Stimulated activated CD8-positive, alpha-beta memory T cell treated with anti-CD3 and anti-CD28 coated beads, Interleukin-2, amount 100 ng/mL, for 1 hour (primary cell): ENCODE data around the gene C1orf159.
"Not testable (repeated sequence)": the region's sequence is repeated elsewhere in the genome, so short reads cannot be mapped to it uniquely, and the experiment has no call there.

Experiments
- DNase-seq, 2 donors: peaks; one replicate each; pipeline ENCODE4 v3.0.0-alpha.2; 2020; ENCODE audit warnings: low read depth in 2 of 2

The C1orf159 gene

GRCh38 chr1:1081311-1082238 lies 34.3 kb downstream of the C1orf159 start:
- no peak for DNase-seq

- no peak for DNase-seq
These were observed 35.0 kb downstream of the C1orf159 start for GRCh38 chr1:1080951-1081310.

GRCh38 chr1:1080122-1080757 lies 35.6 kb downstream of the C1orf159 start:
- no peak for DNase-seq

GRCh38 chr1:1079408-1080121 lies 36.3 kb downstream of the C1orf159 start:
- no peak for DNase-seq

- DNase-seq, result not testable (repeated sequence)
These were observed 38.5 kb downstream of the C1orf159 start for GRCh38 chr1:1077396-1077795.

- no peak for DNase-seq
These were observed 40.5 kb downstream of the C1orf159 start for GRCh38 chr1:1075148-1075935.

GRCh38 chr1:1074631-1075147 lies 41.2 kb downstream of the C1orf159 start:
- no peak for DNase-seq

- no peak for DNase-seq
These were observed 41.9 kb downstream of the C1orf159 start, which contains the start of gene RNF223 for GRCh38 chr1:1073743-1074587. TSS of gene RNF223 (minus strand) at chr1:1074306. CDS start at chr1:1072566, 1,740 bp downstream.

- DNase-seq, result no peak
These were observed 42.8 kb downstream of the C1orf159 start for GRCh38 chr1:1072849-1073742.

GRCh38 chr1:1072299-1072848 lies 43.5 kb downstream of the C1orf159 start:
- no peak for DNase-seq

GRCh38 chr1:1071486-1072298 lies 44.2 kb downstream of the C1orf159 start:
- no peak for DNase-seq

GRCh38 chr1:1069711-1070676 lies 45.9 kb downstream of the C1orf159 start:
- DNase-seq, result no peak

GRCh38 chr1:1069056-1069710 lies 46.7 kb downstream of the C1orf159 start:
- DNase-seq, result peak; percentile 81 to 82

GRCh38 chr1:1068517-1069055 lies 47.3 kb downstream of the C1orf159 start:
- DNase-seq, result no peak

GRCh38 chr1:1067860-1068516 lies 47.9 kb downstream of the C1orf159 start:
- no peak for DNase-seq
